Measurements from ENCODE around the gene INSR.

Gene INSR

DNA sequence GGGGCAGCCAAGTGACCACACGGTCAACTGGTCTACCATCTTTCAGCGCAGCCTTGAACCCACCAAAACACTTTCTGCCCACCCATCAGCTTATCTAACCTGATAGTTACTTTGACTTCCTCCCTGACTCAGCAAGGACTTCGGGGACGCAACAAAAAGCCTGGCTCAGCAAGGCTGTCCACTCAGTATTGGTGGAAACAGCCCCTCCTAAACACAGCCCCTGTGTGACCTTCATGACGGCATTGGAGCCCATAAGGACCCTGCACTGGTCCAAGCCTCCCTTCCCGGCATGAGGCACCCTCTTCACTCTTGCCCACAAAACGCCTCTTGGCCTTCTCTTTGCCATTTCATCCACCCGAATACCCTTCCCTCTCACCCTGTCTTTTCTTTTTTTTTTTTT, 39.1 kb downstream of the INSR start (continued):
- TF ChIP-seq ZBTB8A (tag by site-specific recombination; IDR thresholded peaks at IDR 0.05) (no peak), ZNF626 (tag by site-specific recombination; IDR thresholded peaks at IDR 0.05) (no peak), ZNF350 (tag by site-specific recombination; IDR thresholded peaks at IDR 0.05) (no peak), ZIC2 (tag by site-specific recombination; IDR thresholded peaks at IDR 0.05) (no peak), ZNF175 (tag by site-specific recombination; IDR thresholded peaks at IDR 0.05) (no peak), ZNF133 (tag by site-specific recombination; IDR thresholded peaks at IDR 0.05) (no peak), ZNF473 (tag by site-specific recombination; IDR thresholded peaks at IDR 0.05) (no peak), SCRT1 (tag by site-specific recombination; IDR thresholded peaks at IDR 0.05; ENCODE audit: borderline replicate concordance) (no peak), ZBTB7A (tag by site-specific recombination; IDR thresholded peaks at IDR 0.05; ENCODE audit: low read depth) (no peak), ZSCAN5A (tag by site-specific recombination; IDR thresholded peaks at IDR 0.05) (no peak), ZFHX2 (tag by site-specific recombination; conservative IDR thresholded peaks at IDR 0.05) (no peak)

DNA sequence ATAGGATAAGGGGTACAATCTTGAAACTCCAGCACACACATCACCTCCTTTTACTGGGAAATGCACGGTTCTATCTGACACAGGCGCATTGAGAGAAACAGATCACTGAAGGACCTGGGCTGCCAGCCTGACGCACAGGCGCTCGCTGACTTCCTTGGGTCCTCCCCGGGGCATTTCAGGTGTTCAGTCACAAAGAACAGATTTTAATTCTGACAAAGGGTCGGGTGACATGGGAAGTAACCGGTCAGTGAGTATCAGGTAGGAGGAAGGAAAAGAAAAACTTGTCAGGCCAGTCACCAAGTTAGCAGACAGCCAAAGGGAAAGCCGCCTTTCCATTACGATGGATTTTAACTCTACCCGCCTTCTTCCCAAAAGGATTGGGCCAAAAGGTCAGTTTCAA, 39.6 kb downstream of the INSR start:
- no peak overlapping the region for H3K4me3 ChIP-seq (ENCODE audit: low read depth, low read length)
- H3K9me3 ChIP-seq (ENCODE audit: control insufficient read depth, insufficient read depth, low read depth, low read length), result no peaks in the 10 kb centered on the region
- no peaks in the 10 kb centered on the region; the same call in 1 of the 2 replicates for H3K4me1 ChIP-seq (ENCODE audit: control insufficient read depth, insufficient read depth, low read length)
- H3K36me3 ChIP-seq (ENCODE audit: control insufficient read depth in 2 of 2, insufficient read depth in 1 of 2, low read length in 2 of 2), result no peaks in the 10 kb centered on the region; a peak in 1 of 3 replicates
- POLR2A ChIA-PET, result no interaction called here
- CTCF ChIA-PET, result no interaction called here
- no peak overlapping the region for H3K27ac ChIP-seq (ENCODE audit: extremely low read depth, low read depth, low read length)
- TF ChIP-seq ZNF677 (tag by site-specific recombination; IDR thresholded peaks at IDR 0.05) (no peak), ZNF184 (tag by site-specific recombination; IDR thresholded peaks at IDR 0.05) (no peak), KLF8 (tag by site-specific recombination; IDR thresholded peaks at IDR 0.05) (no peak), ZNF610 (tag by site-specific recombination; IDR thresholded peaks at IDR 0.05; ENCODE audit: borderline replicate concordance) (no peak), ZNF175 (tag by site-specific recombination; IDR thresholded peaks at IDR 0.05) (no peak), PRDM1 (tag by site-specific recombination; IDR thresholded peaks at IDR 0.05) (no peak), ZNF426 (tag by site-specific recombination; IDR thresholded peaks at IDR 0.05) (no peak), YY1 (tag by site-specific recombination; IDR thresholded peaks at IDR 0.05) (no peak)

DNA sequence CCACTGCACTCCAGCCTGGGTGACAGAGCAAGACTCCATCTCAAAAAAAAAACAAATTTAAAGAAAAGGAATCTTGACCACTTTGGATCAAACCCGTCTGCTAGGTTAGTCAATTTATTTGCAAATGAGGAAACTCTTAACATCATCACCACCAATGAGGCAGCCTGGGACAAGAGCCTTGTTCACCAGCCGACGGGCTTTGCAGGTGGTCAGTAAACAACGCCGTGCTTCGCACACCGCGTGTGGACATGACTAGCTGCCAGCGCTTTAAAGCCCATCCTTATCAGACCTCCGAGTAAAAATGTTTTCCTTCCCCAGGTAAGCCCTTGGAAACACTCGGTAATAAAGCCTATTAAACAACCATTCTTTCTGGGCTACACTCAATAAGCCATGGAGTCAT, 41.9 kb downstream of the INSR start:
- ChIA-PET CTCF (no interaction called here), POLR2A (no interaction called here)
- Histone ChIP-seq H3K27ac (ENCODE audit: extremely low read depth, low read depth, low read length) (no peak overlapping the region), H3K4me1 (ENCODE audit: control insufficient read depth, insufficient read depth, low read length) (no peaks in the 10 kb centered on the region; the same call in 1 of the 2 replicates), H3K4me3 (ENCODE audit: low read depth, low read length) (no peak overlapping the region), H3K36me3 (ENCODE audit: control insufficient read depth in 2 of 2, insufficient read depth in 1 of 2, low read length in 2 of 2) (no peaks in the 10 kb centered on the region; a peak in 1 of 3 replicates), H3K9me3 (ENCODE audit: control insufficient read depth, insufficient read depth, low read depth, low read length) (no peaks in the 10 kb centered on the region)
- TF ChIP-seq OSR2 (tag by site-specific recombination; IDR thresholded peaks at IDR 0.05), result no peak
- no peak for TF ChIP-seq ZNF704 (tag by site-specific recombination; IDR thresholded peaks at IDR 0.05)
- no peak for TF ChIP-seq GLI2 (tag by site-specific recombination; IDR thresholded peaks at IDR 0.05; ENCODE audit: borderline replicate concordance, low read depth)
- no peak for TF ChIP-seq ZBTB48 (tag by site-specific recombination; IDR thresholded peaks at IDR 0.05)
- TF ChIP-seq ZNF138 (tag by site-specific recombination; IDR thresholded peaks at IDR 0.05; ENCODE audit: borderline replicate concordance), result no peak
- no peak for TF ChIP-seq KLF17 (tag by site-specific recombination; IDR thresholded peaks at IDR 0.05)
- no peak for TF ChIP-seq ZNF580 (tag by site-specific recombination; IDR thresholded peaks at IDR 0.05)
- TF ChIP-seq ZNF561 (tag by site-specific recombination; IDR thresholded peaks at IDR 0.05; ENCODE audit: borderline replicate concordance), result no peak
- TF ChIP-seq, protein P1, sequence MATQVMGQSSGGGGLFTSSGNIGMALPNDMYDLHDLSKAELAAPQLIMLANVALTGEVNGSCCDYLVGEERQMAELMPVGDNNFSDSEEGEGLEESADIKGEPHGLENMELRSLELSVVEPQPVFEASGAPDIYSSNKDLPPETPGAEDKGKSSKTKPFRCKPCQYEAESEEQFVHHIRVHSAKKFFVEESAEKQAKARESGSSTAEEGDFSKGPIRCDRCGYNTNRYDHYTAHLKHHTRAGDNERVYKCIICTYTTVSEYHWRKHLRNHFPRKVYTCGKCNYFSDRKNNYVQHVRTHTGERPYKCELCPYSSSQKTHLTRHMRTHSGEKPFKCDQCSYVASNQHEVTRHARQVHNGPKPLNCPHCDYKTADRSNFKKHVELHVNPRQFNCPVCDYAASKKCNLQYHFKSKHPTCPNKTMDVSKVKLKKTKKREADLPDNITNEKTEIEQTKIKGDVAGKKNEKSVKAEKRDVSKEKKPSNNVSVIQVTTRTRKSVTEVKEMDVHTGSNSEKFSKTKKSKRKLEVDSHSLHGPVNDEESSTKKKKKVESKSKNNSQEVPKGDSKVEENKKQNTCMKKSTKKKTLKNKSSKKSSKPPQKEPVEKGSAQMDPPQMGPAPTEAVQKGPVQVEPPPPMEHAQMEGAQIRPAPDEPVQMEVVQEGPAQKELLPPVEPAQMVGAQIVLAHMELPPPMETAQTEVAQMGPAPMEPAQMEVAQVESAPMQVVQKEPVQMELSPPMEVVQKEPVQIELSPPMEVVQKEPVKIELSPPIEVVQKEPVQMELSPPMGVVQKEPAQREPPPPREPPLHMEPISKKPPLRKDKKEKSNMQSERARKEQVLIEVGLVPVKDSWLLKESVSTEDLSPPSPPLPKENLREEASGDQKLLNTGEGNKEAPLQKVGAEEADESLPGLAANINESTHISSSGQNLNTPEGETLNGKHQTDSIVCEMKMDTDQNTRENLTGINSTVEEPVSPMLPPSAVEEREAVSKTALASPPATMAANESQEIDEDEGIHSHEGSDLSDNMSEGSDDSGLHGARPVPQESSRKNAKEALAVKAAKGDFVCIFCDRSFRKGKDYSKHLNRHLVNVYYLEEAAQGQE (tag by site-specific recombination; IDR thresholded peaks at IDR 0.05), result no peak
